VCaP (cell line): ENCODE results near the gene FBXO24.
A peak's percentile ranks its signal among the peaks of the same experiment; 100 is the strongest.

Experiments
- H3K27ac ChIP-seq: fragments of 450-650 bp; 2 replicates; pipeline ENCODE4 v1.5.1; 2017
- TF ChIP-seq, protein P1 (sequence below): fragments of 450-650 bp; conservative IDR thresholded peaks from 2 replicates; pipeline ENCODE4 v1.5.1; 2017; ENCODE audit warnings: mild to moderate bottlenecking, moderate library complexity

The FBXO24 gene

DNA sequence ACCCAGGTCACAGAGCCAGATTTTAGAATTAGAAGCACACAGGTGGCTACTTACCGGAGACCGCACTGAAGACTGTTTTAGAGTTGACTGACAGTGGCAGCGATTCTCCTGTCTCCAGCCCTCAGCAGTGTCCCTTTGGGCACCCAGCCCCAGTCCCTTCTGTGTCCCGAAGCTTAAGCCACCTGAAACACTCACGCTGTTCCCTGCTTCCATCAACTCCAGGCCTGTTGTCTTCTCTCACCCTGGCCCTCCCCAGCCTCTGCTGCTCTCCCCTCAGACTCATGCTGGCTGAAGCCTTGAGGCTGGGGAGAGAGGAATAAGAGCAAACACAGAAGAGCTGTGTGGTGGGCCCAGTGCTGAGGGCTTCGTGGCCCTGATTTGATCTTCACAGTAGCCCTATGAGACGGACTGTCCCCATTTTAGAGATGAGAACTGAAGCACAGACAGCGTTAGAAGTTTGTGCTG is 23.0 kb upstream of the FBXO24 start:
- H3K27ac ChIP-seq, result peak overlapping the region; percentile 18; the same call in 1 of the 2 replicates
- TF ChIP-seq, protein P1, sequence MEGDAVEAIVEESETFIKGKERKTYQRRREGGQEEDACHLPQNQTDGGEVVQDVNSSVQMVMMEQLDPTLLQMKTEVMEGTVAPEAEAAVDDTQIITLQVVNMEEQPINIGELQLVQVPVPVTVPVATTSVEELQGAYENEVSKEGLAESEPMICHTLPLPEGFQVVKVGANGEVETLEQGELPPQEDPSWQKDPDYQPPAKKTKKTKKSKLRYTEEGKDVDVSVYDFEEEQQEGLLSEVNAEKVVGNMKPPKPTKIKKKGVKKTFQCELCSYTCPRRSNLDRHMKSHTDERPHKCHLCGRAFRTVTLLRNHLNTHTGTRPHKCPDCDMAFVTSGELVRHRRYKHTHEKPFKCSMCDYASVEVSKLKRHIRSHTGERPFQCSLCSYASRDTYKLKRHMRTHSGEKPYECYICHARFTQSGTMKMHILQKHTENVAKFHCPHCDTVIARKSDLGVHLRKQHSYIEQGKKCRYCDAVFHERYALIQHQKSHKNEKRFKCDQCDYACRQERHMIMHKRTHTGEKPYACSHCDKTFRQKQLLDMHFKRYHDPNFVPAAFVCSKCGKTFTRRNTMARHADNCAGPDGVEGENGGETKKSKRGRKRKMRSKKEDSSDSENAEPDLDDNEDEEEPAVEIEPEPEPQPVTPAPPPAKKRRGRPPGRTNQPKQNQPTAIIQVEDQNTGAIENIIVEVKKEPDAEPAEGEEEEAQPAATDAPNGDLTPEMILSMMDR, result no peak

DNA sequence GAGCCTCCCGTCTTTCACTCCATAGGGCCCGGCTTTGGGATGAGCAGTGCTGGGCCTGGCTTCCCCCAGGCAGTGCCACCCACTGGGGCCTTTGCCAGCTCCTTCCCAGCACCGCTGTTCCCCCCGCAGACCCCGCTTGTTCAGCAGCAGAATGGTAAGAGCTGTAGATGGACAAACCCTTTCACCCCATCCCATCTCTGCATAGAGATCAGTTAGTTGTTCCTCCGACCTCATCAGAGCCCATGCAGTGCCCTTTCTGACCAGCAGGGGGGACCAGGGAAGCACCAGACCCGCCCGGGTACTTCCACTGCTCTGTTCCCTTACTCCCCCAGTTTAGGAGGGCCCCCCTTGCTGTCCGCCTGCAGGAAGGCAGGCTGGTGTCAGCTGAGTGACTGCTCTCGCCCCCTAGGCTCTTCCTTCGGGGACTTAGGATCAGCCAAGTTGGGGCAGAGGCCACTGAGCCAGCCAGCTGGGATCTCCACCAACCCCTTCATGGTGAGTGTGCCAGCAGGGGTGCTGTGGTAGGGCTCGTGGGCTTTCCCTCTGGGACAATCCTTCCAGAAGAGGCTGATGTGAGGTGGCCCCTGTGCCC is 22.2 kb upstream of the FBXO24 start:
- H3K27ac ChIP-seq, result peak overlapping the region; percentile 18
- TF ChIP-seq, protein P1, result peak; percentile 96

DNA sequence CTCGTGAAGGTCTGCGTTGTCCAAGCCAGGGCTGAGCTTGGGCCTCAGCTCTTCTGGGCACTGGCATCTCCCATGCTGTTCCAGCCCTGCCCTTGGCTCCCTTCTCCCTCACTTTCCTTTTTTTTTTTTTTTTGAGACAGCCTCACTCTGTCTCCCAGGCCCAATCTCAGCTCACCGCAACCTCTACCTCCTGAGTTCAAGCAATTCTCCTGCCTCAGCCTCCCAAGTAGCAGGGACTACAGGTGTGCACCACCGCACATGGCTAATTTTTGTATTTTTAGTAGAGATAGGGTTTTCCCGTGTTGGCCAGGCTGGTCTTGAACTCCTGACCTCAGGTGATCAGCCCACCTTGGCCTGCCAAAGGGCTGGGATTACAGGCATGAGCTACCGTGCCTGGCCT is 21.7 kb upstream of the FBXO24 start:
- H3K27ac ChIP-seq, result peak overlapping the region; percentile 18; the same call in 1 of the 2 replicates

DNA sequence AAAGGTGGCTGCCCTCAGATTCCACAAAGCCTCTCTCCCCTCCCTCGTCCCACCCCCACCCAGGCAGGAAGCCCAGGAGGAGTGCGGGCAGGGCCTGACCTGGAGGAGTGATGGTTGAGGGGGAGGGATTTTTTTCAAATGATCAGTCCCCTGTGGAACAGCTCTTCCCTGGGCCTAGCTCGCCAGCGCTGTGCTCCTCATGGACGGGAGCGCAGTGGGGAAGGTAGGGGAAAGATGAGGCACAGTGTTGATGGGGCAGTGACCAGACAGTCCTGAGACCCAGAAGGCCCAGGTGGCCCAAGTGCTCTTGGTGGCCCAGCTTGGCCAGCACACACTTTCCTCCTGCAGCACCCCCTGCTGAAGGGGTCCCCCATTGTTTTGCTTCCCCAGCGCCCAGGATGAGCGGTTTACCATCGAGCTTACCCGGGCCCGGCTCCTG is 21.0 kb upstream of the FBXO24 start:
- TF ChIP-seq, protein P1, result no peak
- H3K27ac ChIP-seq, result peak overlapping the region; percentile 14; the same call in 1 of the 2 replicates

DNA sequence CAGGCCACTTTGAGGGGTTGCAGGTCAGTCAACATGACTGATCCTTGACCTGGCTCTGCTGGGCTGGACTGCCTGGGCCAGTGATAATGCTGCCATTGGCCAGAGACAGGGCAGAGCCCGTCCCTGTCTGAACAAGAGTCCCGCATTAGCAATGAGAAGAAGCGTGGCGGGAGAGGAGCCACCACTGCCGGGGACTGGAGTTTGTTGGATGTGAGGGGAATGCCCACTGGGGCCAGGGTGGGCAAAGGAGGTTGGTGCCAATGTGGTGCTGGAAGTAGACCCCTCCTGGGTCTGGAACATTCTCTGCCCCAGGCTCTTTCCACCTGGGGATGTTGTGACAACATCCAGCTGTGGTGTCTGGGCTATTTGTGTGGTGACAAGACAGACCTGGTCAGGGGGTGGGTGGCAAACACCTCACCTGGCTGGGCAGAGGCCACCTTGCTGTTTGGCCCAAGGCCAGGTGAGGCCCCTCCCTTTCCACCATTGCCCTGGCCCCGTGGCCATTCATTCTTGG is 20.1 kb upstream of the FBXO24 start:
- TF ChIP-seq, protein P1, result no peak
- H3K27ac ChIP-seq, result peak overlapping the region; percentile 23

DNA sequence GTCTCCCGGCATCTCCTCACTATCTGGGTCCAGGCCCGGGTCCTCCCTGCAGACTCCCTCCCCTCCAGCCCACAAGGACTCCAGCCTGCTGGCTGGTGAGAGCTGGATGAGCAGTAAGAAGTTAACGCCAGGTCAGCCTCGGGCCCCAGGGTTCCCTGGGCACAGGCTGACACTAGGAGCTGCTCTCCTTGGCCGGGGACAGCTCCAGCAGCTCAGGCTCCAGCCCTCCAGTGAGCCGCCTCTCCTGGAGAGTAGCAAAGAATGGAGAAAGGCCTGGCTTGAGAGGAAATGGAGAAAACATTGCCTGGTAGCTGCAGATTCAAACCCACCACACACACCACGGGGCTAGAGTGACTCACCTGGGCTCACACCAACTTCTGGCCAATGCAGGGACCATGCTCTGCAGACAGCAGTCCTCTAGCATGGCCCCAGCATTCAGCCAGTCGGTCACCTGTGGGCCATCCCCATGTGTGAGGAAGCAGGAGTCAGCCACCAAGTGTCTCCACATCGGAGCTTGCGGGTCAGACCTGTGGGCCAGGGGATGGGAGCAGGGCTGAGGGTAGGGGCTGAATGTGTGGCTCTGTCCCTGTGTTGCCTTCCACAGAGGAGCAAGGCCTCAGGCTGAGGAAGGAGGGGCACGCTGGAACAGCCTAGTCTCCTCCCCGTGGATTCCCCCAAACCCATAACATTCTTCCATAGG is 18.9 kb upstream of the FBXO24 start:
- H3K27ac ChIP-seq, result peak overlapping the region; percentile 23
- TF ChIP-seq, protein P1, result no peak

DNA sequence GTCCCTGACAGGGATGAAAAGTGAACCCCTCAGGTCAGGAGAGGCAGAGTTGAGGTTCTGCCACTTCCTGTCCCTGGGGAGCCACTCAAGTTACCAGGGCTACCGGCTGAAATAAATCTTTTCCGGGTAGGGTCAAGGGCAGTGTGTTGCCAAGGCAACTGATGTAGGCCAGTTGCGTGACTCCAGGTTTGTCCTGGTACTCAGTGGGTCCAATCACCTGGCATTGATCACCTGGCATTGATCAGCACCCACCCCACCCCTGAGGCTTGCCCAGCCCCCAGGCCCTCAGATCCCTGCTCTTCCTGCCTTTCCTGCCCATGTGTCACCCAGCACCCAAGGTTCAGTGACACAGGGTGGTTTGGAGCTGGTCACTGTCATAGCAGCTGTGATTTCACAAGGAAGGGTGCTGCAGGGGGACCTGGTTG is 18.4 kb upstream of the FBXO24 start:
- TF ChIP-seq, protein P1, result no peak
- peak overlapping the region; percentile 75; the same call in 1 of the 2 replicates for H3K27ac ChIP-seq
